HepG2 (cell line): ENCODE measurements around the gene SLC28A1. TPM values are rescaled to one million over a fixed set of nuclear protein-coding genes. Genes with fewer than 3 reads are reported as not detected.

Experiments used
- ATF1 ChIP-seq: IDR thresholded peaks from 2 replicates; pipeline ENCODE4 v1.6.1; 2016; ENCODE audit warnings: mild to moderate bottlenecking, control low read depth
- HNRNPUL1 ChIP-seq: fragments of 200-400 bp; formaldehyde crosslinking; IDR thresholded peaks from 2 replicates; pipeline ENCODE4 v1.6.1; 2017; ENCODE audit warnings: low read depth, mild to moderate bottlenecking, low read length, moderate library complexity
- PRMT3 ChIP-seq: sonication (generic); formaldehyde crosslinking; IDR thresholded peaks from 2 replicates; pipeline ENCODE4 v1.8.1; 2022; ENCODE audit warnings: low read depth, mild to moderate bottlenecking, moderate library complexity, missing genetic modification reagents, borderline replicate concordance
- ZNF331 ChIP-seq: sonication (generic); formaldehyde crosslinking; IDR thresholded peaks from 2 replicates; pipeline ENCODE4 v1.4.0; 2020; ENCODE audit warnings: missing genetic modification reagents
- ZNF652 ChIP-seq: IDR thresholded peaks from 2 replicates; pipeline ENCODE4 v1.6.1; 2016; ENCODE audit warnings: low read depth, borderline replicate concordance
- polyA plus RNA-seq, 8 experiments: library from polyadenylated mRNA; depleted of rRNA in 3 of 8; stranded (reverse) in 7 of 8; unstranded in 1 of 8; fragments of >200 nt; fragmentation: Illumina TruSeq in 4 of 8; extraction: Trizol in 4 of 8; gene quantifications; 2 replicates each; pipeline versions ENCODE4 v1.2.1 to v1.2.3, GENCODE V29; 2011 to 2016; ENCODE audit warnings: low read depth in 4 of 8, missing spikeins in 1 of 8, mixed read lengths in 1 of 8; ENCODE audit not compliant: insufficient read depth in 1 of 8
- total RNA-seq, 5 experiments: library from RNA; depleted of rRNA; stranded (reverse); fragments of >200 nt; fragmentation: Illumina TruSeq; extraction: Trizol; gene quantifications; 2 replicates each; pipeline ENCODE4 v1.2.3, GENCODE V29; 2016; ENCODE audit warnings: low read depth in 1 of 5
- TF ChIP-seq, protein P1 (sequence below): sonication (generic); formaldehyde crosslinking; IDR thresholded peaks from 2 replicates; pipeline ENCODE4 v1.9.0; 2021; ENCODE audit warnings: mild to moderate bottlenecking, missing genetic modification reagents
- TF ChIP-seq, protein P2 (sequence below), 2 experiments: sonication (generic) in 1 of 2; formaldehyde crosslinking in 1 of 2; IDR thresholded peaks; 2 replicates each; pipeline versions ENCODE4 v1.6.1 to v1.9.0; 2014 to 2022; ENCODE audit warnings: antibody characterized with exemption in 1 of 2, borderline replicate concordance in 1 of 2, inconsistent platforms in 1 of 2, low read depth in 1 of 2, missing genetic modification reagents in 1 of 2
- TF ChIP-seq, protein P3 (sequence below): sonication (generic); formaldehyde crosslinking; IDR thresholded peaks from 2 replicates; pipeline ENCODE4 v1.5.0; 2020; ENCODE audit warnings: missing genetic modification reagents

SLC28A1 gene
- total and polyA plus RNA-seq, 2 of the 13 experiments (the other 11 are each of a cell fraction or from before 2014, with no cell fraction given): 0.31 to 5.8 TPM

DNA sequence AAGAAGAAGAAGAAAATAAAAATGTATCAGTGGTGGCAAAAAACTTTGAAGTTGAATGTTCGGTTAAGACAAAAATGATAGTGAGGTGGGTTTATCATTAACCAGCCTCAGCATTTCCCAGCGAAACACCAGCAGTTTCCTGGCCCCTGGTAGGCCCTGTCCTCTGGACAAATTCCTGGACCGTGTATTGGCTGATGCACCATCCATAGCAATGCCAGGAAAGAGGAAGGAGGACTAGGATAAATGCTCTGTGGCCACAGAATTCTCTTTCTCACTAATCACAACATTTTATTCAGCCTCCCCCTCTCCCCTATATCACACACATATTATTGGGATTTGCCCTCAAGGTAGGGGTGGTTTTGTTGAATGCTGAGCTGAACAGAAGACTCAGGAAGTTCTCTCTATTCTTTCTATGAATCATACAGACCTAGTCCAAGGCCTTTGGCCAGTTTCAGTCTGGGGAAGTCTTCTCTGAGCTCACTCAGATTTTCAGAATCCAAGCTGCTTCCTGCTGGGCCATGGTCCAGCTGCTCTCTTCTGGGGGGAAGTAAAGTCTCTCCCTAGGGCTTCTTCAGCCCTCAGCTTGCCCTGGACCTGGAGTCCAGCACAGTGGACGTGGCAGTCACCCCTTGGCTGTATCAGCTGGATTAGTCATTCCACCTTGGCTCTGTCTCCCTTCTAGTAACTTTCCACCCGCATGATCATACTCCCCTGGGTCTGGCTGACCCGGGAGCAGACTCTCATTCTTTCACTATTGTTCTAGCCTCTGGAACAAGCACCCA, 27.6 kb downstream of the SLC28A1 start (continued):
- TF ChIP-seq, protein P1, sequence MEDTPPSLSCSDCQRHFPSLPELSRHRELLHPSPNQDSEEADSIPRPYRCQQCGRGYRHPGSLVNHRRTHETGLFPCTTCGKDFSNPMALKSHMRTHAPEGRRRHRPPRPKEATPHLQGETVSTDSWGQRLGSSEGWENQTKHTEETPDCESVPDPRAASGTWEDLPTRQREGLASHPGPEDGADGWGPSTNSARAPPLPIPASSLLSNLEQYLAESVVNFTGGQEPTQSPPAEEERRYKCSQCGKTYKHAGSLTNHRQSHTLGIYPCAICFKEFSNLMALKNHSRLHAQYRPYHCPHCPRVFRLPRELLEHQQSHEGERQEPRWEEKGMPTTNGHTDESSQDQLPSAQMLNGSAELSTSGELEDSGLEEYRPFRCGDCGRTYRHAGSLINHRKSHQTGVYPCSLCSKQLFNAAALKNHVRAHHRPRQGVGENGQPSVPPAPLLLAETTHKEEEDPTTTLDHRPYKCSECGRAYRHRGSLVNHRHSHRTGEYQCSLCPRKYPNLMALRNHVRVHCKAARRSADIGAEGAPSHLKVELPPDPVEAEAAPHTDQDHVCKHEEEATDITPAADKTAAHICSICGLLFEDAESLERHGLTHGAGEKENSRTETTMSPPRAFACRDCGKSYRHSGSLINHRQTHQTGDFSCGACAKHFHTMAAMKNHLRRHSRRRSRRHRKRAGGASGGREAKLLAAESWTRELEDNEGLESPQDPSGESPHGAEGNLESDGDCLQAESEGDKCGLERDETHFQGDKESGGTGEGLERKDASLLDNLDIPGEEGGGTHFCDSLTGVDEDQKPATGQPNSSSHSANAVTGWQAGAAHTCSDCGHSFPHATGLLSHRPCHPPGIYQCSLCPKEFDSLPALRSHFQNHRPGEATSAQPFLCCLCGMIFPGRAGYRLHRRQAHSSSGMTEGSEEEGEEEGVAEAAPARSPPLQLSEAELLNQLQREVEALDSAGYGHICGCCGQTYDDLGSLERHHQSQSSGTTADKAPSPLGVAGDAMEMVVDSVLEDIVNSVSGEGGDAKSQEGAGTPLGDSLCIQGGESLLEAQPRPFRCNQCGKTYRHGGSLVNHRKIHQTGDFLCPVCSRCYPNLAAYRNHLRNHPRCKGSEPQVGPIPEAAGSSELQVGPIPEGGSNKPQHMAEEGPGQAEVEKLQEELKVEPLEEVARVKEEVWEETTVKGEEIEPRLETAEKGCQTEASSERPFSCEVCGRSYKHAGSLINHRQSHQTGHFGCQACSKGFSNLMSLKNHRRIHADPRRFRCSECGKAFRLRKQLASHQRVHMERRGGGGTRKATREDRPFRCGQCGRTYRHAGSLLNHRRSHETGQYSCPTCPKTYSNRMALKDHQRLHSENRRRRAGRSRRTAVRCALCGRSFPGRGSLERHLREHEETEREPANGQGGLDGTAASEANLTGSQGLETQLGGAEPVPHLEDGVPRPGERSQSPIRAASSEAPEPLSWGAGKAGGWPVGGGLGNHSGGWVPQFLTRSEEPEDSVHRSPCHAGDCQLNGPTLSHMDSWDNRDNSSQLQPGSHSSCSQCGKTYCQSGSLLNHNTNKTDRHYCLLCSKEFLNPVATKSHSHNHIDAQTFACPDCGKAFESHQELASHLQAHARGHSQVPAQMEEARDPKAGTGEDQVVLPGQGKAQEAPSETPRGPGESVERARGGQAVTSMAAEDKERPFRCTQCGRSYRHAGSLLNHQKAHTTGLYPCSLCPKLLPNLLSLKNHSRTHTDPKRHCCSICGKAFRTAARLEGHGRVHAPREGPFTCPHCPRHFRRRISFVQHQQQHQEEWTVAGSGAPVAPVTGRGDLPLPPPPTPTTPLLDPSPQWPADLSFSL (CRISPR knock-in tag): no peak
- TF ChIP-seq, protein P2, sequence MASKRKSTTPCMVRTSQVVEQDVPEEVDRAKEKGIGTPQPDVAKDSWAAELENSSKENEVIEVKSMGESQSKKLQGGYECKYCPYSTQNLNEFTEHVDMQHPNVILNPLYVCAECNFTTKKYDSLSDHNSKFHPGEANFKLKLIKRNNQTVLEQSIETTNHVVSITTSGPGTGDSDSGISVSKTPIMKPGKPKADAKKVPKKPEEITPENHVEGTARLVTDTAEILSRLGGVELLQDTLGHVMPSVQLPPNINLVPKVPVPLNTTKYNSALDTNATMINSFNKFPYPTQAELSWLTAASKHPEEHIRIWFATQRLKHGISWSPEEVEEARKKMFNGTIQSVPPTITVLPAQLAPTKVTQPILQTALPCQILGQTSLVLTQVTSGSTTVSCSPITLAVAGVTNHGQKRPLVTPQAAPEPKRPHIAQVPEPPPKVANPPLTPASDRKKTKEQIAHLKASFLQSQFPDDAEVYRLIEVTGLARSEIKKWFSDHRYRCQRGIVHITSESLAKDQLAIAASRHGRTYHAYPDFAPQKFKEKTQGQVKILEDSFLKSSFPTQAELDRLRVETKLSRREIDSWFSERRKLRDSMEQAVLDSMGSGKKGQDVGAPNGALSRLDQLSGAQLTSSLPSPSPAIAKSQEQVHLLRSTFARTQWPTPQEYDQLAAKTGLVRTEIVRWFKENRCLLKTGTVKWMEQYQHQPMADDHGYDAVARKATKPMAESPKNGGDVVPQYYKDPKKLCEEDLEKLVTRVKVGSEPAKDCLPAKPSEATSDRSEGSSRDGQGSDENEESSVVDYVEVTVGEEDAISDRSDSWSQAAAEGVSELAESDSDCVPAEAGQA (IDR thresholded peaks at IDR 0.05; ENCODE audit: low read depth): no peak
- TF ChIP-seq, protein P2 (CRISPR knock-in tag; IDR thresholded peaks at IDR 0.05; ENCODE audit: borderline replicate concordance): no peak
- TF ChIP-seq, protein P3, sequence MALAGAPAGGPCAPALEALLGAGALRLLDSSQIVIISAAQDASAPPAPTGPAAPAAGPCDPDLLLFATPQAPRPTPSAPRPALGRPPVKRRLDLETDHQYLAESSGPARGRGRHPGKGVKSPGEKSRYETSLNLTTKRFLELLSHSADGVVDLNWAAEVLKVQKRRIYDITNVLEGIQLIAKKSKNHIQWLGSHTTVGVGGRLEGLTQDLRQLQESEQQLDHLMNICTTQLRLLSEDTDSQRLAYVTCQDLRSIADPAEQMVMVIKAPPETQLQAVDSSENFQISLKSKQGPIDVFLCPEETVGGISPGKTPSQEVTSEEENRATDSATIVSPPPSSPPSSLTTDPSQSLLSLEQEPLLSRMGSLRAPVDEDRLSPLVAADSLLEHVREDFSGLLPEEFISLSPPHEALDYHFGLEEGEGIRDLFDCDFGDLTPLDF (CRISPR knock-in tag): no peak
- TF ChIP-seq PRMT3 (no peak), ATF1 (CRISPR knock-in tag) (no peak), ZNF652 (CRISPR knock-in tag) (no peak), HNRNPUL1 (no peak), ZNF331 (CRISPR knock-in tag) (peak; percentile 75)
